Islet precursor cell (in vitro differentiated cells): ENCODE data around the gene GLMP.
A peak's percentile ranks its signal among the peaks of the same experiment; 100 is the strongest.

Experiments
- DNase-seq: peaks from one replicate; pipeline ENCODE4 v3.0.0-alpha.2; 2018

GLMP gene

GRCh38 chr1:156284757-156285156, 10.7 kb downstream of the GLMP start:
- no peak for DNase-seq

- DNase-seq: no peak
These were observed 11.4 kb downstream of the GLMP start, which contains the start of gene TMEM79 for GRCh38 chr1:156284112-156284511. TMEM79 (plus strand) TSS chr1:156284325; CDS start chr1:156285227, 902 bp downstream.

- no peak for DNase-seq
These were observed 12.0 kb downstream of the GLMP start for GRCh38 chr1:156283521-156283920.

- DNase-seq: peak; percentile 99
These were observed 12.8 kb downstream of the GLMP start, which contains the start of gene SMG5 for GRCh38 chr1:156282479-156283222. SMG5 (minus strand) TSS chr1:156282825; CDS start chr1:156282680, 145 bp downstream.

- DNase-seq: no peak
These were observed 13.6 kb downstream of the GLMP start for GRCh38 chr1:156281693-156282478.

- DNase-seq: no peak
These were observed 14.2 kb downstream of the GLMP start for GRCh38 chr1:156281281-156281680.

GRCh38 chr1:156279837-156280236, 15.6 kb downstream of the GLMP start:
- DNase-seq: no peak

GRCh38 chr1:156276966-156277381, 18.5 kb downstream of the GLMP start:
- DNase-seq: no peak

GRCh38 chr1:156276532-156276931, 18.9 kb downstream of the GLMP start:
- no peak for DNase-seq

- DNase-seq: no peak
These were observed 25.2 kb downstream of the GLMP start for GRCh38 chr1:156270314-156270713.

- DNase-seq: no peak
These were observed 27.1 kb downstream of the GLMP start for GRCh38 chr1:156268336-156268735.

GRCh38 chr1:156266051-156266450, 29.4 kb downstream of the GLMP start:
- no peak for DNase-seq

GRCh38 chr1:156263288-156263655, 32.2 kb downstream of the GLMP start:
- no peak for DNase-seq

GRCh38 chr1:156262461-156263287, 32.8 kb downstream of the GLMP start:
- no peak for DNase-seq

- peak; percentile 65 for DNase-seq
These were observed 34.6 kb downstream of the GLMP start for GRCh38 chr1:156260896-156261295.

- DNase-seq: no peak
These were observed 35.7 kb downstream of the GLMP start for GRCh38 chr1:156259805-156260204.

- DNase-seq: no peak
These were observed 36.6 kb downstream of the GLMP start for GRCh38 chr1:156258859-156259258.

- DNase-seq: no peak
These were observed 37.8 kb downstream of the GLMP start for GRCh38 chr1:156257711-156258110.

GRCh38 chr1:156253634-156254033, 41.8 kb downstream of the GLMP start:
- no peak for DNase-seq

GRCh38 chr1:156251527-156251926, 44.0 kb downstream of the GLMP start:
- DNase-seq: peak; percentile 97

- no peak for DNase-seq
These were observed 45.9 kb downstream of the GLMP start for GRCh38 chr1:156249593-156249992.

- no peak for DNase-seq
These were observed 47.2 kb downstream of the GLMP start for GRCh38 chr1:156248323-156248683.
